GM12878 (cell line): ENCODE data around the gene FTL. TPM values are rescaled to one million over a fixed set of nuclear protein-coding genes. Genes with fewer than 3 reads are reported as not detected.

Source experiments
- ATAC-seq: fragments of 200-7000 bp; cut with Tn5 transposase; 3 replicates; pipeline ENCODE4 v1.9.1; 2020; ENCODE audit warnings: mild to moderate bottlenecking, moderate library complexity
- BruUV-seq: library from RNA; stranded (reverse); fragments of 400-500 nt; replicated peaks from 2 replicates; lab custom pipeline; 2021; lab: Mats Ljungman, UMichigan
- CTCF ChIA-PET: fragments of 300-600 bp; sonication (Branson Sonifier 250); formaldehyde crosslinking; extraction: SDS; loops from one replicate; lab custom pipeline; 2021; ENCODE audit warnings: inconsistent platforms; lab: Yijun Ruan, JAX
- POLR2A ChIA-PET: fragments of 350-600 bp; formaldehyde crosslinking; extraction: SDS; loops from one replicate; lab custom pipeline; 2021; ENCODE audit warnings: inconsistent platforms; lab: Charles Lee
- RAD21 ChIA-PET: fragments of 300-600 bp; sonication (Branson Sonifier 250); formaldehyde crosslinking; loops from one replicate; lab custom pipeline; 2023; ENCODE audit warnings: antibody characterized with exemption; ENCODE audit not compliant: unreplicated experiment; lab: Charles Lee
- SMC1A ChIA-PET: fragments of 300-600 bp; sonication (Branson Sonifier 250); formaldehyde crosslinking; loops from one replicate; lab custom pipeline; 2023; ENCODE audit not compliant: unreplicated experiment, uncharacterized antibody; lab: Charles Lee
- DNase-seq: peaks from one replicate; pipeline ENCODE4 v3.0.0-alpha.2; 2011; ENCODE audit warnings: low read depth, low spot score
- FAIRE-seq: peaks from 3 replicates; lab custom pipeline; 2011; peaks lifted over from hg19 to GRCh38; lab: Jason Lieb, UNC
- H2AFZ ChIP-seq: 2 replicates; pipeline ENCODE4 v1.6.0; 2011; ENCODE audit warnings: low read depth, low read length, control low read depth; ENCODE audit not compliant: control insufficient read depth
- H3K27ac ChIP-seq: 2 replicates; pipeline ENCODE4 v1.5.1; 2011; ENCODE audit warnings: control low read depth; ENCODE audit not compliant: control insufficient read depth, insufficient read depth
- H3K27me3 ChIP-seq, 2 experiments: replicated peaks in 1 of 2; 2 replicates each; pipeline versions ENCODE4 v1.6.0 to v1.6.1; 2011; ENCODE audit warnings: low read length in 1 of 2; ENCODE audit not compliant: control insufficient read depth in 2 of 2, insufficient read depth in 2 of 2
- H3K36me3 ChIP-seq, 2 experiments: 2 replicates each; pipeline ENCODE4 v1.5.1; 2011; ENCODE audit warnings: low read length in 1 of 2; ENCODE audit not compliant: control insufficient read depth in 2 of 2, insufficient read depth in 2 of 2
- H3K4me1 ChIP-seq: 2 replicates; pipeline ENCODE4 v1.6.1; 2011; ENCODE audit warnings: mild to moderate bottlenecking, low read length, moderate library complexity, mixed read lengths; ENCODE audit not compliant: control insufficient read depth, insufficient read depth
- H3K4me2 ChIP-seq: 2 replicates; pipeline ENCODE4 v1.6.0; 2011; ENCODE audit warnings: control low read depth; ENCODE audit not compliant: control insufficient read depth, insufficient read depth
- H3K4me3 ChIP-seq: fragments of 200-600 bp; sonication (generic); 2 replicates; pipeline ENCODE4 v1.5.1; 2016
- H3K79me2 ChIP-seq: 2 replicates; pipeline ENCODE4 v1.6.0; 2011; ENCODE audit warnings: low read length; ENCODE audit not compliant: control insufficient read depth, insufficient read depth
- H3K9ac ChIP-seq: 2 replicates; pipeline ENCODE4 v1.8.0; 2011; ENCODE audit warnings: low read length, control low read depth, mixed read lengths; ENCODE audit not compliant: control insufficient read depth, insufficient read depth
- H3K9me3 ChIP-seq: replicated peaks from 3 replicates; pipeline ENCODE4 v1.5.1; 2011; ENCODE audit warnings: mild to moderate bottlenecking, low read length; ENCODE audit not compliant: control insufficient read depth, insufficient read depth
- H4K20me1 ChIP-seq: 2 replicates; pipeline ENCODE4 v1.6.0; 2011; ENCODE audit not compliant: control insufficient read depth, insufficient read depth
- BCL3 ChIP-seq: IDR thresholded peaks from 2 replicates; pipeline ENCODE4 v1.6.1; 2011; ENCODE audit warnings: borderline replicate concordance, low read depth, mild to moderate bottlenecking, moderate library complexity, low read length; ENCODE audit not compliant: insufficient read depth, poor library complexity, severe bottlenecking
- FOXM1 ChIP-seq: IDR thresholded peaks from 2 replicates; pipeline ENCODE4 v1.6.1; 2012; ENCODE audit warnings: low read depth, mild to moderate bottlenecking, inconsistent platforms, low read length, moderate library complexity
- HSF1 ChIP-seq: fragments of 150-350 bp; IDR thresholded peaks from 2 replicates; pipeline ENCODE4 v1.6.1; 2014; ENCODE audit warnings: mild to moderate bottlenecking, low read depth, low read length
- IRF4 ChIP-seq: IDR thresholded peaks from 2 replicates; pipeline ENCODE4 v1.6.1; 2011; ENCODE audit warnings: low read depth, low read length
- KAT2A ChIP-seq: conservative IDR thresholded peaks from 2 replicates; pipeline ENCODE4 v1.6.1; 2011; ENCODE audit warnings: low read depth, low read length; ENCODE audit not compliant: control insufficient read depth
- KDM1A ChIP-seq: fragments of 200-600 bp; sonication (generic); IDR thresholded peaks from 2 replicates; pipeline ENCODE4 v1.6.1; 2016; ENCODE audit warnings: borderline replicate concordance
- LARP7 ChIP-seq: fragments of 450-650 bp; IDR thresholded peaks from 2 replicates; pipeline ENCODE4 v1.6.1; 2017; ENCODE audit warnings: mild to moderate bottlenecking
- MEF2B ChIP-seq: fragments of 450-650 bp; IDR thresholded peaks from 2 replicates; pipeline ENCODE4 v1.6.1; 2018; ENCODE audit warnings: mild to moderate bottlenecking, moderate library complexity; ENCODE audit not compliant: partially characterized antibody, poor library complexity, severe bottlenecking
- MTA3 ChIP-seq: IDR thresholded peaks from 2 replicates; pipeline ENCODE4 v1.6.1; 2012; ENCODE audit warnings: low read length, inconsistent platforms, borderline replicate concordance
- NFYA ChIP-seq: IDR thresholded peaks from 2 replicates; pipeline ENCODE4 v1.6.1; 2011; ENCODE audit warnings: low read depth, mild to moderate bottlenecking, low read length, improper control_type of control experiment, borderline replicate concordance
- PAX8 ChIP-seq: fragments of 450-650 bp; IDR thresholded peaks from 2 replicates; pipeline ENCODE4 v1.6.1; 2017; ENCODE audit warnings: mild to moderate bottlenecking, moderate library complexity
- PKNOX1 ChIP-seq: fragments of 450-650 bp; IDR thresholded peaks from 2 replicates; pipeline ENCODE4 v1.6.1; 2016; ENCODE audit warnings: mild to moderate bottlenecking
- RCOR1 ChIP-seq: conservative IDR thresholded peaks from 2 replicates; pipeline ENCODE4 v1.6.1; 2012; ENCODE audit warnings: low read depth, low read length, improper control_type of control experiment
- SUZ12 ChIP-seq: fragments of 200-600 bp; sonication (generic); IDR thresholded peaks from one replicate; pipeline ENCODE4 v1.6.1; 2018; ENCODE audit warnings: antibody characterized with exemption, mild to moderate bottlenecking; ENCODE audit not compliant: unreplicated experiment
- WGBS: methylation state at CpG from one replicate; pipeline ENCODE4 v1.1.6; 2016; ENCODE audit warnings: low lambda C conversion rate; ENCODE audit not compliant: insufficient replicate concordance, insufficient coverage; ENCODE audit errors: missing lambda C conversion rate; 5-methylcytosine and 5-hydroxymethylcytosine counted together
- in situ Hi-C: fragments of 300-500 bp; cut with MboI; formaldehyde crosslinking; loops from 9 replicates; pipeline ENCODE4 v1.14.3; 2018; ENCODE audit warnings: mixed read lengths
- intact Hi-C: fragments of 100-400 bp; cut with micrococcal nuclease; formaldehyde crosslinking; loops from one replicate; pipeline ENCODE4 v1.14.2; 2022; ENCODE audit not compliant: unreplicated experiment
- polyA plus RNA-seq, 11 experiments: library from polyadenylated mRNA; depleted of rRNA in 4 of 11; unstranded in 6 of 11; stranded (reverse) in 5 of 11; fragments of >200 nt; fragmentation: Nextera tagmentation in 4 of 11; fragmentation: Illumina TruSeq in 1 of 11; extraction: Ambion mirVana in 4 of 11; extraction: Trizol in 1 of 11; gene quantifications; 1 replicate in 1 of 11; 2 replicates in 10 of 11; pipeline versions ENCODE4 v1.2.1 to v1.2.3, GENCODE V29; 2011 to 2016; ENCODE audit warnings: inconsistent platforms in 2 of 11, missing spikeins in 2 of 11, low read depth in 1 of 11
- total RNA-seq, 4 experiments: library from RNA; depleted of rRNA in 3 of 4; stranded (reverse); fragments of >200 nt in 3 of 4; fragmentation: Illumina TruSeq in 1 of 4; extraction: Trizol in 1 of 4; gene quantifications; 2 replicates each; pipeline versions ENCODE4 v1.2.1 to v1.2.3, GENCODE V29; 2013 to 2021

The FTL gene
- total and polyA plus RNA-seq, 10 of the 15 experiments (the other 5 are each of a cell fraction or from before 2014, with no cell fraction given): 364 to 8,913 (median 1,595) TPM

GRCh38 chr19:49010453-49010852 is 45.3 kb downstream of the FTL start:
- no peaks in the 10 kb centered on the region for H3K4me1 ChIP-seq
- BruUV-seq: no TSS peak
- H3K4me3 ChIP-seq: no peak overlapping the region
- H3K9ac ChIP-seq: no peak overlapping the region
- ChIA-PET SMC1A (no interaction called here), CTCF (no interaction called here), POLR2A (no interaction called here), RAD21 (no interaction called here)
- no peak overlapping the region for H2AFZ ChIP-seq
- H3K27ac ChIP-seq: no peak overlapping the region
- no peak for FAIRE-seq
- in situ Hi-C loops: no loop called here
- DNase-seq: no peak
- 87% methylated on average over 18 of the region's 18 CpGs for WGBS
- H4K20me1 ChIP-seq: no peaks in the 10 kb centered on the region
- intact Hi-C loops: no loop called here
- ATAC-seq: no peak
- H3K27me3 ChIP-seq: no peaks in the 10 kb centered on the region
- no peaks in the 10 kb centered on the region for H3K9me3 ChIP-seq
- H3K36me3 ChIP-seq: peaks cover 14 to 25% of the 10 kb centered on the region in 2 experiments
- no peaks in the 10 kb centered on the region for H3K79me2 ChIP-seq
- TF ChIP-seq MTA3: no peak
- no peak overlapping the region for H3K4me2 ChIP-seq

- SMC1A ChIA-PET: no interaction called here
- ATAC-seq (no peak), DNase-seq (no peak), FAIRE-seq (no peak)
- no TSS peak for BruUV-seq
- H3K4me2 ChIP-seq: no peak overlapping the region
- H3K4me1 ChIP-seq: no peaks in the 10 kb centered on the region
- no peaks in the 10 kb centered on the region for H4K20me1 ChIP-seq
- POLR2A ChIA-PET: interaction anchor here (1.0 kb wide), 1 partner anchor 47 kb away, joined by 3 read pairs; no protein-coding TSS in a partner anchor
- in situ Hi-C loops: no loop called here
- H3K9ac ChIP-seq: no peak overlapping the region
- H3K27ac ChIP-seq: no peak overlapping the region
- no peaks in the 10 kb centered on the region for H3K27me3 ChIP-seq
- RAD21 ChIA-PET: no interaction called here
- intact Hi-C loops: no loop called here
- no peaks in the 10 kb centered on the region for H3K9me3 ChIP-seq
- WGBS: 92% methylated on average over 17 of the region's 17 CpGs
- H3K79me2 ChIP-seq: no peaks in the 10 kb centered on the region
- CTCF ChIA-PET: no interaction called here
- H2AFZ ChIP-seq: no peak overlapping the region
- peaks cover 14 to 22% of the 10 kb centered on the region in 2 experiments for H3K36me3 ChIP-seq
- H3K4me3 ChIP-seq: no peak overlapping the region
- TF ChIP-seq PKNOX1 (no peak), PAX8 (no peak), MEF2B (no peak), SUZ12 (no peak), KDM1A (no peak), FOXM1 (no peak), BCL3 (no peak), RCOR1 (no peak), HSF1 (no peak), NFYA (no peak), KAT2A (no peak), LARP7 (no peak), IRF4 (no peak)
Measured at GRCh38 chr19:49011194-49011593, 46.1 kb downstream of the FTL start.
